Ovary (tissue), 9 donors: ENCODE results near the gene TMTC2. TPM values are rescaled to one million over a fixed set of nuclear protein-coding genes. Genes with fewer than 3 reads are reported as not detected.

Source experiments
- DNase-seq, 5 donors: peaks; one replicate each; pipeline ENCODE4 v3.0.0-alpha.2; 2019 to 2020
- H3K27ac ChIP-seq, 2 donors: fragments of 200-600 bp; one replicate each; pipeline versions ENCODE4 v1.5.1 to v1.8.0; 2019 to 2022
- H3K27me3 ChIP-seq: fragments of 200-600 bp; one replicate; pipeline ENCODE4 v1.8.0; 2022
- H3K36me3 ChIP-seq: fragments of 200-600 bp; sonication (generic); one replicate; pipeline ENCODE4 v1.5.1; 2019
- H3K4me1 ChIP-seq: one replicate; pipeline ENCODE4 v1.8.1; 2013; ENCODE audit warnings: mild to moderate bottlenecking, moderate library complexity; ENCODE audit not compliant: insufficient read depth
- H3K4me3 ChIP-seq: fragments of 200-600 bp; sonication (generic); one replicate; pipeline ENCODE4 v1.5.1; 2017
- H3K9me3 ChIP-seq, 2 donors: fragments of 200-600 bp in 1 of 2; sonication (generic) in 1 of 2; one replicate each; pipeline versions ENCODE4 v1.5.1 to v1.8.1; 2013 to 2019; ENCODE audit warnings: mild to moderate bottlenecking in 1 of 2, moderate library complexity in 1 of 2
- EP300 ChIP-seq: sonication (generic); formaldehyde crosslinking; IDR thresholded peaks from one replicate; pipeline ENCODE4 v1.6.1; 2017; ENCODE audit warnings: antibody characterized with exemption
- POLR2A ChIP-seq: fragments of 450-650 bp; IDR thresholded peaks from one replicate; pipeline ENCODE4 v1.6.1; 2017; ENCODE audit warnings: antibody characterized with exemption, mild to moderate bottlenecking, moderate library complexity
- WGBS, 3 donors: extraction: QIAGEN DNeasy Blood & Tissue Kit in 1 of 3; methylation state at CpG; one replicate each; pipeline versions ENCODE4 v1.1.5 to v1.1.7; 2013 to 2017; 5-methylcytosine and 5-hydroxymethylcytosine counted together
- intact Hi-C, 4 donors: fragments of 100-400 bp; cut with DNase I; formaldehyde crosslinking; loops; one replicate each; pipeline versions ENCODE4 v1.11.0 to v1.15.1; 2022 to 2023
- polyA plus RNA-seq, 2 donors: library from polyadenylated mRNA; stranded (reverse); fragments of 200-250 nt in 1 of 2; fragments of 350-450 nt in 1 of 2; fragmentation: Illumina TruSeq in 1 of 2; extraction: RNeasy Lipid Tissue Mini Kit (QIAGEN cat#74804) in 1 of 2; gene quantifications; one replicate each; pipeline ENCODE4 v1.2.3, GENCODE V29; 2013 to 2014
- total RNA-seq, 7 donors: library from RNA; depleted of rRNA in 2 of 7; stranded (reverse); fragments of >200 nt in 2 of 7; fragmentation: NEBNext Ultra II Directional in 3 of 7; extraction: Animal tissue kit (Norgen Biotek cat#: 25700) in 3 of 7; gene quantifications; one replicate each; pipeline versions ENCODE4 v1.1.0 to v1.2.4, GENCODE V29; 2016 to 2023
- TF ChIP-seq, protein P1 (sequence below), 3 donors: fragments of 450-650 bp in 2 of 3; fragments of 200-600 bp in 1 of 3; IDR thresholded peaks; one replicate each; pipeline versions ENCODE4 v1.5.1 to v1.8.0; 2016 to 2022; ENCODE audit warnings: antibody characterized with exemption in 3 of 3, mild to moderate bottlenecking in 1 of 3
- donor health status: DM: no; HTN: no; CAD: no; lungs with moderate emphysema.
- donor health status: DM: no; HTN: no; CAD: no.
- donor health status: Bipolar disorder and iron deficiency.
- donor health status: DM: yes; HTN: yes; CAD: no.
- donor health status: DM: no; HTN: no; CAD: no.
- donor health status: DM: yes; HTN: yes; CAD: no.

The TMTC2 gene
- total and polyA plus RNA-seq, 9 donors: 2.0 to 22.6 (median 5.6) TPM

DNA sequence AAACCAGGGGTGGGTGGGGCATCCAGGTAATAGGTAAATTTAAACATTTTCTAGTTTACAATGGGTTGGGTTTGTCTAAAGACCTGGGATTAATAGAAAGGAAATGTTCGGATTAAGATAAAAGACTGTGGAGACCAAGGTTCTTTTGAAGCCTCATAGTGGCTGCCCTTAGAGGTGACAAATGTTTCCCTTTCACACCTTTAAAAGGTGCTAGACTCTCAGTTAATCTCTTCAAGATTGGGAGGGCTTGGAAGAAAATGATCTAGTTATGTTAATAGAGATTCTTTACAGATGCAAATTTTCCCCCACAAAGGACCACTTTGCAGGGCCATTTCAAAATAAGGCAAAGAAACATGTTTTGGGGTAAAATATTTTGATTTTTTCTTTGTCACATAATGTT is 39.0 kb downstream of the TMTC2 start:
- 95 to 100% (median 97%) methylated on average over 1 of the region's 1 CpG for WGBS, 3 donors
- Histone ChIP-seq H3K27me3 (no peaks in the 10 kb centered on the region), H3K4me3 (no peak overlapping the region), H3K9me3 (peaks cover 0 to 3% of the 10 kb centered on the region in 2 donors), H3K27ac (no peak overlapping the region), H3K36me3 (no peaks in the 10 kb centered on the region), H3K4me1 (no peaks in the 10 kb centered on the region)
- no peak for DNase-seq
- TF ChIP-seq POLR2A (no peak), EP300 (no peak)
- intact Hi-C loops: no loop called here

DNA sequence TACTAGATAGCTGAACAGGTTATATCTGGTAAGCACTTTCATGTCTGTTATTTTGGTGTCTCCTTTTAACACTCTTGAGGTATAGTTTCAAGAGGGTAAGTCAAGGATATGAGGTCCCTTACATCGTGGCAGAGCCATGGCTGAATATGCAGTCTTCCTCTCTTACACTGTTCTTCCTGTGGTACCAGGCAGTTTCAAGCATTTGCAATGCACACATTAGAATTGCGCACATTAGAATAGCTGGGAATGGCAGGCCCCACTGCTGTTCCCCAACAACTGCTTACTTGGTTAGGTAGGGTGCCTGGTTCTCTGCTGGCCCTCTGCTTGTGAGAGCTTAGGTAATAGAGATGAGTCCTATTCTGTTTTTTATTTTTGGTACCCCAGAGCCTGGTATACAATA is 41.2 kb downstream of the TMTC2 start:
- intact Hi-C loops: no loop called here
- Histone ChIP-seq H3K9me3 (peaks cover 0 to 3% of the 10 kb centered on the region in 2 donors), H3K27ac (no peak overlapping the region), H3K4me1 (no peaks in the 10 kb centered on the region), H3K27me3 (no peaks in the 10 kb centered on the region), H3K4me3 (no peak overlapping the region), H3K36me3 (no peaks in the 10 kb centered on the region)
- WGBS, 3 donors: 76 to 93% (median 88%) methylated on average over 2 of the region's 2 CpGs
- DNase-seq: no peak
- no peak for TF ChIP-seq POLR2A
- no peak for TF ChIP-seq EP300
- TF ChIP-seq, protein P1, sequence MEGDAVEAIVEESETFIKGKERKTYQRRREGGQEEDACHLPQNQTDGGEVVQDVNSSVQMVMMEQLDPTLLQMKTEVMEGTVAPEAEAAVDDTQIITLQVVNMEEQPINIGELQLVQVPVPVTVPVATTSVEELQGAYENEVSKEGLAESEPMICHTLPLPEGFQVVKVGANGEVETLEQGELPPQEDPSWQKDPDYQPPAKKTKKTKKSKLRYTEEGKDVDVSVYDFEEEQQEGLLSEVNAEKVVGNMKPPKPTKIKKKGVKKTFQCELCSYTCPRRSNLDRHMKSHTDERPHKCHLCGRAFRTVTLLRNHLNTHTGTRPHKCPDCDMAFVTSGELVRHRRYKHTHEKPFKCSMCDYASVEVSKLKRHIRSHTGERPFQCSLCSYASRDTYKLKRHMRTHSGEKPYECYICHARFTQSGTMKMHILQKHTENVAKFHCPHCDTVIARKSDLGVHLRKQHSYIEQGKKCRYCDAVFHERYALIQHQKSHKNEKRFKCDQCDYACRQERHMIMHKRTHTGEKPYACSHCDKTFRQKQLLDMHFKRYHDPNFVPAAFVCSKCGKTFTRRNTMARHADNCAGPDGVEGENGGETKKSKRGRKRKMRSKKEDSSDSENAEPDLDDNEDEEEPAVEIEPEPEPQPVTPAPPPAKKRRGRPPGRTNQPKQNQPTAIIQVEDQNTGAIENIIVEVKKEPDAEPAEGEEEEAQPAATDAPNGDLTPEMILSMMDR (IDR thresholded peaks at IDR 0.05): no peak

DNA sequence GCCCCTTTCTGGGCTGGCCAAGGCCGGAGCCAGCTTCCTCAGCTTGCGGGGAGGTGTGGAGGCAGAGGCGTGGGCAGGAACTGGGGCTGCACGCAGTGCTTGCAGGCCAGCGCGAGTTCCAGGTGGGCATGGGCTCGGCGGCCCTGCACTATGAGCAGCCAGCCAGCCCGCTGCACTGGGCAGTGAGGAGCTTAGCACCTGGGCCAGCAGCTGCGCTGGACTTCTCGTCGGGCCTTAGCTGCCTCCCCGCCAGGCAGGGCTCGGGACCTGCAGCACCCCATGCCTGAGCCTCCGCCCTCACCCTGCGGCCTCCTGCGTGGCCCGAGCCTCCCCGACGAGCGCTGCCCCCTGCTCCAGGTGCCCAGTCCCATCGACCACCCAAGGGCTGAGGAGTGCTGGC is 42.0 kb downstream of the TMTC2 start:
- Histone ChIP-seq H3K9me3 (peaks cover 0 to 3% of the 10 kb centered on the region in 2 donors), H3K36me3 (no peaks in the 10 kb centered on the region), H3K4me3 (no peak overlapping the region), H3K4me1 (no peaks in the 10 kb centered on the region), H3K27ac (no peak overlapping the region), H3K27me3 (no peaks in the 10 kb centered on the region)
- intact Hi-C loops: no loop called here
- TF ChIP-seq POLR2A (no peak), EP300 (no peak)
- TF ChIP-seq, protein P1 (IDR thresholded peaks at IDR 0.05): no peak
- WGBS, 3 donors: 96 to 97% (median 96%) methylated on average over 9 to 22 of the region's 22 CpGs
- no peak for DNase-seq

DNA sequence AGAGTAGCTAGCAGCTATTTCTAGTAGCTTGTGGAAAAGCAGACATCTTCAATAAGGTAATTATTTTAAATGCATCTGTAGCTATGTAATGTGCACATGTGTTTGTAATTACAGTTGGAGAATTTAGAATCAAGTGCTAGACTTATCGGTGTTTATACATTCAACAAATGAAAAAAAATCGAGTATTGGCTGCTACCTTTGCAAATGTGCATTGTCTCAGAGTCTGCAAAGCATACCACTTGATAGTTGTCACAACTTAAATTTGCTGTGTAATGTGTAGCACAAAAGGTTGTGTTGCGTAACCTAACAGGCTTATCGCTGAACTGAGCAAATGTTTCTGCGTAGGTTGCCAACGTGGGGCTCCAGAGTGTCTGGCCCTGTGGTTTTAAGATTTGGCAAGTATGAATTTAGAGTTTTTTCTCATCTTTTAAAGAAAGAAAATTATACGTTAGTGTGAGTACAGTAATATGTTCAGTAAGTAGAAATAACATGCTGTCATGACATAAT is 44.3 kb downstream of the TMTC2 start:
- no peak for TF ChIP-seq EP300
- TF ChIP-seq, protein P1 (IDR thresholded peaks at IDR 0.05): no peak
- no peak for TF ChIP-seq POLR2A
- no peaks in the 10 kb centered on the region for H3K27me3 ChIP-seq
- WGBS, 3 donors: 37 to 52% (median 40%) methylated on average over 7 of the region's 7 CpGs
- peak in 1 of 5 donors; percentile 12 for DNase-seq
- intact Hi-C loops: loop anchor here in 1 of 4 donors (2.0 kb wide), 1 partner anchor 32 kb away; no protein-coding TSS in a partner anchor
- H3K36me3 ChIP-seq: no peaks in the 10 kb centered on the region
- peaks cover 0 to 3% of the 10 kb centered on the region in 2 donors for H3K9me3 ChIP-seq
- no peaks in the 10 kb centered on the region for H3K4me1 ChIP-seq
- H3K4me3 ChIP-seq: no peak overlapping the region
- no peak overlapping the region for H3K27ac ChIP-seq

DNA sequence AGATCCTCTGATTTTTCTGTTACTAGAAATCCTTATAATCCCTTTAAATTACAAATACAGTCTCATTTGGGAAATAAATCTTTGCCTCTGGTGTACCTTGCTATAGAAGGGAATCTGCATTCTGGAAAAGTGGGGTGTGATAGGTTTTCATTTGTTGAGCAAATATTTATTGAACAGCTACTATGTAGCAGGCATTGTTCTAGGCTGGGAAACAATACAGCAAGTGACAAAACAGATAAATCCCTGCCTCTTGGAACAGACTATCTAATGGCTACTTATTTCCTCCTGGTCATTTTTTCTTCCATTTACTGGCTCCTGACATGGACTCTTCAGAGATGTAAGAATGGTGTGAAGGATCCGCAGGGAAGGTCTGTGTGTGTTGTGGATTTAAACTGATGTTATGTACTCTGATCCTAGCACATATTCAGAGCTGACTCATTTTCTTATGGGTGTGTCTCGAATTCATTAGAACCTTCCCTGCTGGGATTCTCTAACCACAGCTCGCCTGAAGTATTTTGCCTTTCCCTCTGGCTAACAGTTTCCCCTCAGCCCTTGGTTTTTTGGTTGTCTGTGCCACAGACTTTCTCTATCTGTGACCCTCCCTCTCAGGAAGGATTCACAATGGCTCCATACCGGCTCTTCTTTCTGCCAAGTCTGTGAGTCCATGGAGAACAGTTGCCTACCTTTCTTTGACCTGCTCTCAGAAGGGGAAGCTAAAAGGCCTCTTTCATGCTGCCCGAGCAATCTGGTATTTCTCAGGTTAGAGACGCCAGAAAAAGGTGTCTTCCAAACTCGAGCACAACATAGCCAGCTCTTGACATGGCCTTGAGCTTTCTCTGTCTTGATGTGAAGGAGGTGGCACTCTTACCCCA is 53.7 kb downstream of the TMTC2 start:
- Histone ChIP-seq H3K4me3 (no peak overlapping the region), H3K4me1 (no peaks in the 10 kb centered on the region), H3K9me3 (no peaks in the 10 kb centered on the region), H3K27me3 (no peaks in the 10 kb centered on the region), H3K27ac (no peak overlapping the region), H3K36me3 (no peaks in the 10 kb centered on the region)
- no peak for DNase-seq
- intact Hi-C loops: no loop called here
- TF ChIP-seq EP300 (no peak), POLR2A (no peak)
- TF ChIP-seq, protein P1 (IDR thresholded peaks at IDR 0.05): no peak
- WGBS, 3 donors: 90 to 91% (median 91%) methylated on average over 7 of the region's 7 CpGs
